Tibial nerve (tissue), 3 donors: ENCODE measurements around the gene LAGE3.

Experiments used
- POLR2A ChIP-seq, 2 donors: fragments of 450-650 bp; IDR thresholded peaks; one replicate each; pipeline ENCODE4 v1.6.1; 2017; ENCODE audit warnings: antibody characterized with exemption in 2 of 2, mild to moderate bottlenecking in 2 of 2, moderate library complexity in 2 of 2
- TF ChIP-seq, protein P1 (sequence below), 5 experiments: fragments of 200-600 bp in 3 of 5; fragments of 450-650 bp in 2 of 5; sonication (generic) in 3 of 5; IDR thresholded peaks; one replicate each; pipeline ENCODE4 v1.5.1; 2016 to 2019; ENCODE audit warnings: antibody characterized with exemption in 5 of 5, mild to moderate bottlenecking in 3 of 5, moderate library complexity in 2 of 5

DNA sequence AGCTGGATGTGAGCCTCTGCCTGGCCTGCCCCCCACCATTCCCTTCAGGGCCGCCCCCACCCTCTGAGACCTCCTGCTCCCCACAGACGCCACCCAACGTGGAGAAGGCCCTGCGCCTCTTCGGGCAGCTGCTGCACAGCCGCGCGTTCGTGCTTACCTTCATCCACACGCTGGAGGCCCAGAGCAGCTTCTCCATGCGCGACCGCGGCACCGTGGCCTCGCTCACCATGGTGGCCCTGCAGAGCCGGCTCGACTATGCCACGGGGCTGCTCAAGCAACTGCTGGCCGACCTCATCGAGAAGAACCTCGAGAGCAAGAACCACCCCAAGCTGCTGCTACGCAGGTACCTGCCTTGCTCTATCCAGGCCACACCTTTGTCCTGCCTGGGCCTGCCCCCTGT lies 10.9 kb downstream of the LAGE3 start:
- TF ChIP-seq, protein P1, sequence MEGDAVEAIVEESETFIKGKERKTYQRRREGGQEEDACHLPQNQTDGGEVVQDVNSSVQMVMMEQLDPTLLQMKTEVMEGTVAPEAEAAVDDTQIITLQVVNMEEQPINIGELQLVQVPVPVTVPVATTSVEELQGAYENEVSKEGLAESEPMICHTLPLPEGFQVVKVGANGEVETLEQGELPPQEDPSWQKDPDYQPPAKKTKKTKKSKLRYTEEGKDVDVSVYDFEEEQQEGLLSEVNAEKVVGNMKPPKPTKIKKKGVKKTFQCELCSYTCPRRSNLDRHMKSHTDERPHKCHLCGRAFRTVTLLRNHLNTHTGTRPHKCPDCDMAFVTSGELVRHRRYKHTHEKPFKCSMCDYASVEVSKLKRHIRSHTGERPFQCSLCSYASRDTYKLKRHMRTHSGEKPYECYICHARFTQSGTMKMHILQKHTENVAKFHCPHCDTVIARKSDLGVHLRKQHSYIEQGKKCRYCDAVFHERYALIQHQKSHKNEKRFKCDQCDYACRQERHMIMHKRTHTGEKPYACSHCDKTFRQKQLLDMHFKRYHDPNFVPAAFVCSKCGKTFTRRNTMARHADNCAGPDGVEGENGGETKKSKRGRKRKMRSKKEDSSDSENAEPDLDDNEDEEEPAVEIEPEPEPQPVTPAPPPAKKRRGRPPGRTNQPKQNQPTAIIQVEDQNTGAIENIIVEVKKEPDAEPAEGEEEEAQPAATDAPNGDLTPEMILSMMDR (IDR thresholded peaks at IDR 0.05), result no peak
- no peak for TF ChIP-seq POLR2A (IDR thresholded peaks at IDR 0.05)
